GM12891 (cell line): Measurements from ENCODE around the gene RSPH6A.

ENCODE experiments used
- PAX5 ChIP-seq: IDR thresholded peaks from 2 replicates; pipeline ENCODE4 v1.6.1; 2011; ENCODE audit warnings: low read length, moderate library complexity, mild to moderate bottlenecking; ENCODE audit not compliant: insufficient read depth, severe bottlenecking
- POLR2A ChIP-seq: IDR thresholded peaks from 2 replicates; pipeline ENCODE4 v1.6.1; 2011; ENCODE audit warnings: low read depth, low read length, control low read depth
- POLR2AphosphoS5 ChIP-seq: IDR thresholded peaks from 2 replicates; pipeline ENCODE4 v1.6.1; 2011; ENCODE audit warnings: low read depth, low read length, control low read depth
- POU2F2 ChIP-seq: IDR thresholded peaks from 2 replicates; pipeline ENCODE4 v1.6.1; 2011; ENCODE audit warnings: low read depth, mild to moderate bottlenecking, control low read depth, low read length, moderate library complexity
- SPI1 ChIP-seq: IDR thresholded peaks from 2 replicates; pipeline ENCODE4 v1.6.1; 2011; ENCODE audit warnings: low read depth, low read length, control low read depth
- TAF1 ChIP-seq: IDR thresholded peaks from 2 replicates; pipeline ENCODE4 v1.6.1; 2011; ENCODE audit warnings: low read depth, low read length, control low read depth

GRCh38 chr19:45763691-45764294, 51.3 kb downstream of the RSPH6A start:
- no peak for TF ChIP-seq TAF1
- TF ChIP-seq POLR2A: no peak
- TF ChIP-seq POLR2AphosphoS5: no peak
- TF ChIP-seq SPI1: no peak
- no peak for TF ChIP-seq POU2F2
- TF ChIP-seq PAX5: no peak
